Gastrocnemius medialis (tissue), 4 donors: ENCODE results near the gene PIP4K2A. TPM values are rescaled to one million over a fixed set of nuclear protein-coding genes. Genes with fewer than 3 reads are reported as not detected.
"Not testable (repeated sequence)": the region's sequence is repeated elsewhere in the genome, so short reads cannot be mapped to it uniquely, and the experiment has no call there.

Experiments
- ATAC-seq, 2 donors: fragments of 150-250 bp; one replicate each; pipeline ENCODE4 v1.9.1; 2016
- DNase-seq, 2 donors: peaks; one replicate each; pipeline ENCODE4 v3.0.0-alpha.2; 2019
- H3K27ac ChIP-seq, 4 donors: fragments of 200-600 bp; sonication (generic); 1 replicate in 1 of 4; 2 replicates in 3 of 4; pipeline ENCODE4 v1.5.1; 2016 to 2018; ENCODE audit warnings: mild to moderate bottlenecking in 2 of 4, moderate library complexity in 1 of 4
- H3K27me3 ChIP-seq, 3 donors: fragments of 200-600 bp; sonication (generic) in 2 of 3; 1 replicate in 1 of 3; 2 replicates in 2 of 3; pipeline versions ENCODE4 v1.5.1 to v1.6.0; 2016 to 2019; ENCODE audit warnings: mild to moderate bottlenecking in 1 of 3, moderate library complexity in 1 of 3
- H3K36me3 ChIP-seq, 2 donors: fragments of 200-600 bp; sonication (generic) in 1 of 2; one replicate each; pipeline ENCODE4 v1.5.1; 2017 to 2018
- H3K4me1 ChIP-seq, 2 donors: fragments of 200-600 bp; sonication (generic) in 1 of 2; one replicate each; pipeline ENCODE4 v1.5.1; 2016 to 2017; ENCODE audit warnings: mild to moderate bottlenecking in 2 of 2
- H3K4me3 ChIP-seq, 4 donors: fragments of 200-600 bp; sonication (generic) in 3 of 4; 1 replicate in 1 of 4; 2 replicates in 3 of 4; pipeline ENCODE4 v1.5.1; 2016 to 2019; ENCODE audit warnings: mild to moderate bottlenecking in 2 of 4
- H3K9me3 ChIP-seq, 3 donors: fragments of 200-600 bp; sonication (generic) in 2 of 3; 1 replicate in 1 of 3; 2 replicates in 2 of 3; pipeline ENCODE4 v1.5.1; 2016 to 2019
- POLR2A ChIP-seq, 2 donors: fragments of 450-650 bp; IDR thresholded peaks; one replicate each; pipeline ENCODE4 v1.6.1; 2017; ENCODE audit warnings: antibody characterized with exemption in 2 of 2, mild to moderate bottlenecking in 2 of 2, moderate library complexity in 2 of 2
- in situ Hi-C, 4 donors: fragments of 200-750 bp; cut with MboI; loops; one replicate each; pipeline versions ENCODE4 v1.15.0 to v1.8.0; 2017; ENCODE audit warnings: low sequenced_read_pairs in 4 of 4
- intact Hi-C: fragments of 100-400 bp; cut with DNase I; formaldehyde crosslinking; loops from one replicate; pipeline ENCODE4 v1.15.1; 2023; ENCODE audit warnings: low total_unique reads
- total RNA-seq, 4 donors: library from RNA; depleted of rRNA; stranded (reverse); fragments of >200 nt; gene quantifications; one replicate each; pipeline versions ENCODE4 v1.1.0 to v1.2.3, GENCODE V29; 2016
- TF ChIP-seq, protein P1 (sequence below), 5 experiments: fragments of 450-650 bp in 3 of 5; fragments of 200-600 bp in 2 of 5; sonication (generic) in 2 of 5; IDR thresholded peaks in 4 of 5; conservative IDR thresholded peaks in 1 of 5; 1 replicate in 4 of 5; 2 replicates in 1 of 5; pipeline ENCODE4 v1.5.1; 2016 to 2019; ENCODE audit warnings: antibody characterized with exemption in 5 of 5, mild to moderate bottlenecking in 3 of 5, moderate library complexity in 3 of 5

The PIP4K2A gene
- total RNA-seq, 4 donors from 2014 or later: 3.9 to 7.5 (median 4.7) TPM

DNA sequence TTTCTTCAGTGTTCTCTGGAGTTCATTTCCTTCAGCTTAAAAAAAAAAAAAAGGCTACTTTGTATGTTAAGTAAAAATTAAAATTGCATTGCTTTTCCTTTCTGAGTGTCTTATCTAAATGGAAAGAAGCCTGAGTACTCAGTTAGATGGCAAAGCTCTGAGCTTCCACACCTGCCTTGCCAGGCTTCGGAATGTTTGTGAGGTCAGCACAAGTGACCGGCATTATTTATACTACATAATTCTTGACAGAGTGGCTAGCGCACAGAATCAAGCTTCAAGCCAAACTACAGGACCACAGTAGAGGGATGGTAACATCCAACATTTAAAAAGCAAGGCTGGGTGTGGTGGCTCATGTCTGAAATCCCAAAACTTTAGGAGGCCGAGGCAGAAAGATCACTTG lies 17.3 kb downstream of the PIP4K2A start:
- Histone ChIP-seq H3K27me3 (no peaks in the 10 kb centered on the region), H3K9me3 (no peaks in the 10 kb centered on the region), H3K27ac (no peak overlapping the region), H3K36me3 (no peaks in the 10 kb centered on the region), H3K4me1 (no peaks in the 10 kb centered on the region), H3K4me3 (no peak overlapping the region)
- TF ChIP-seq POLR2A (IDR thresholded peaks at IDR 0.05): no peak
- TF ChIP-seq, protein P1, sequence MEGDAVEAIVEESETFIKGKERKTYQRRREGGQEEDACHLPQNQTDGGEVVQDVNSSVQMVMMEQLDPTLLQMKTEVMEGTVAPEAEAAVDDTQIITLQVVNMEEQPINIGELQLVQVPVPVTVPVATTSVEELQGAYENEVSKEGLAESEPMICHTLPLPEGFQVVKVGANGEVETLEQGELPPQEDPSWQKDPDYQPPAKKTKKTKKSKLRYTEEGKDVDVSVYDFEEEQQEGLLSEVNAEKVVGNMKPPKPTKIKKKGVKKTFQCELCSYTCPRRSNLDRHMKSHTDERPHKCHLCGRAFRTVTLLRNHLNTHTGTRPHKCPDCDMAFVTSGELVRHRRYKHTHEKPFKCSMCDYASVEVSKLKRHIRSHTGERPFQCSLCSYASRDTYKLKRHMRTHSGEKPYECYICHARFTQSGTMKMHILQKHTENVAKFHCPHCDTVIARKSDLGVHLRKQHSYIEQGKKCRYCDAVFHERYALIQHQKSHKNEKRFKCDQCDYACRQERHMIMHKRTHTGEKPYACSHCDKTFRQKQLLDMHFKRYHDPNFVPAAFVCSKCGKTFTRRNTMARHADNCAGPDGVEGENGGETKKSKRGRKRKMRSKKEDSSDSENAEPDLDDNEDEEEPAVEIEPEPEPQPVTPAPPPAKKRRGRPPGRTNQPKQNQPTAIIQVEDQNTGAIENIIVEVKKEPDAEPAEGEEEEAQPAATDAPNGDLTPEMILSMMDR (IDR thresholded peaks at IDR 0.05 in 4 of 5, conservative IDR thresholded peaks at IDR 0.05 in 1 of 5): no peak
- DNase-seq: no peak
- in situ Hi-C loops: no loop called here
- intact Hi-C loops: no loop called here
- no peak for ATAC-seq

DNA sequence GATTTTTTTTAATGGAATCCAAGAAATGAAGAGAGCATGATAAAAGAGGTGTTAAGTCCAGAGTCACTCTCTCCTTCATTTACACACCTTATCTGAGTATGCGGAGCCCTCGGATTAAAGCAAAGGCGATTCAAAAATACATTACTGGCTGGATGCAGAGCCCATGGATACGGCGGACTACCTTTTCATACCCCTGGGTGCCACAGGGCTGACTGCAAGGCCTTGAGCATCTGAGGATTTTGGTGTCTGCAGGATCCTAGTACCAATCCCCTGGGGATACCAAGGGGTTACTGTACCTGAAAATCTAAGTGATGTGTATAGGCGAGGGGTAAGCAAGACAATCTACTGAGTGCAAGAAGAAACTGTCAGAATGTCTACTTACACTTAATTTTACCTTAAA lies 20.5 kb downstream of the PIP4K2A start:
- no peaks in the 10 kb centered on the region for H3K4me1 ChIP-seq
- no peaks in the 10 kb centered on the region for H3K9me3 ChIP-seq
- no peak for ATAC-seq
- intact Hi-C loops: no loop called here
- H3K4me3 ChIP-seq: no peak overlapping the region
- TF ChIP-seq, protein P1 (IDR thresholded peaks at IDR 0.05 in 4 of 5, conservative IDR thresholded peaks at IDR 0.05 in 1 of 5): no peak
- TF ChIP-seq POLR2A (IDR thresholded peaks at IDR 0.05): no peak
- in situ Hi-C loops: no loop called here
- no peaks in the 10 kb centered on the region for H3K27me3 ChIP-seq
- no peaks in the 10 kb centered on the region for H3K36me3 ChIP-seq
- no peak overlapping the region for H3K27ac ChIP-seq
- DNase-seq: no peak

DNA sequence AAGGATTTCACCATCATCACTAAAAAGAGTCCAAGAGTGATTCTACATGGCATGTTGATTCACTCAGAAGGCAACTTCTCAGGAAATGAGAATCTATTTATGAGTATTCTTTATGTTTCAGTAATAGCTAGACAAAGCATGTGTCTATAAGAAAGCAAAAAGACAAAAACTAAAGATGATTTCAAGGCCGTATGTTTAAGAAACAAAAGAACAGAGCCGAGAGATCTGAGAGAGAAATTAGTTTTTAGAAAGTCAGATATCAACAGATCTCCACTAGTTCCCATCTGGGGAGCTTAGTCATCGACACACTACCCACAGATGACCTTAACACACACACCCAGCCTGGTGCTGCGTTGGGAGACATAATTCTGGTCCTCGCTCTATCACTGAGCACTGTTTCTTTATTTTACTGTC lies 21.0 kb downstream of the PIP4K2A start:
- H3K27ac ChIP-seq: no peak overlapping the region
- H3K27me3 ChIP-seq: no peaks in the 10 kb centered on the region
- ATAC-seq: no peak
- no peaks in the 10 kb centered on the region for H3K9me3 ChIP-seq
- in situ Hi-C loops (no loop called here), intact Hi-C loops (no loop called here)
- H3K36me3 ChIP-seq: no peaks in the 10 kb centered on the region
- no peaks in the 10 kb centered on the region for H3K4me1 ChIP-seq
- no peak overlapping the region for H3K4me3 ChIP-seq
- TF ChIP-seq, protein P1 (IDR thresholded peaks at IDR 0.05 in 4 of 5, conservative IDR thresholded peaks at IDR 0.05 in 1 of 5): no peak
- no peak for TF ChIP-seq POLR2A (IDR thresholded peaks at IDR 0.05)
- DNase-seq: no peak

DNA sequence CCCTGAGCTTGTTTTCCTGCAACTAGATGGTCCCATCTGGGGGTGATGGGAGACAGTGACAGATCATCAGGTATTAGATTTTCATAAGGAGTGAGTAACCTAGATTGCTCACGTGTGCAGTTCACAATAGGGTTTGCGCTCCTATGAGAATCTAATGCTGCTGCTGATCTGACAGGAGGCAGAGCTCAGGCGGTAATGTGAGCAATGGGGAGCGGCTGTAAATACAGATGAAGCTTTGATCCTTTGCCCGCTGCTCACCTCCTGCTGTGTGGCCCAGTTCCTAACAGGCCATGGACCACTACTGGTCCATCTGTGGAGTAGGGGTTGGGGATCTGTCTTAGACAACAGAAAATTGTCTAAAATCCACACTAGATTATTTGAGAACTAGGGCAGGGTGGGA lies 22.3 kb downstream of the PIP4K2A start:
- H3K4me3 ChIP-seq, H3K27me3 ChIP-seq, H3K9me3 ChIP-seq, H3K4me1 ChIP-seq, ATAC-seq, H3K27ac ChIP-seq, DNase-seq, in situ Hi-C loops, H3K36me3 ChIP-seq, intact Hi-C loops: not testable (repeated sequence)

DNA sequence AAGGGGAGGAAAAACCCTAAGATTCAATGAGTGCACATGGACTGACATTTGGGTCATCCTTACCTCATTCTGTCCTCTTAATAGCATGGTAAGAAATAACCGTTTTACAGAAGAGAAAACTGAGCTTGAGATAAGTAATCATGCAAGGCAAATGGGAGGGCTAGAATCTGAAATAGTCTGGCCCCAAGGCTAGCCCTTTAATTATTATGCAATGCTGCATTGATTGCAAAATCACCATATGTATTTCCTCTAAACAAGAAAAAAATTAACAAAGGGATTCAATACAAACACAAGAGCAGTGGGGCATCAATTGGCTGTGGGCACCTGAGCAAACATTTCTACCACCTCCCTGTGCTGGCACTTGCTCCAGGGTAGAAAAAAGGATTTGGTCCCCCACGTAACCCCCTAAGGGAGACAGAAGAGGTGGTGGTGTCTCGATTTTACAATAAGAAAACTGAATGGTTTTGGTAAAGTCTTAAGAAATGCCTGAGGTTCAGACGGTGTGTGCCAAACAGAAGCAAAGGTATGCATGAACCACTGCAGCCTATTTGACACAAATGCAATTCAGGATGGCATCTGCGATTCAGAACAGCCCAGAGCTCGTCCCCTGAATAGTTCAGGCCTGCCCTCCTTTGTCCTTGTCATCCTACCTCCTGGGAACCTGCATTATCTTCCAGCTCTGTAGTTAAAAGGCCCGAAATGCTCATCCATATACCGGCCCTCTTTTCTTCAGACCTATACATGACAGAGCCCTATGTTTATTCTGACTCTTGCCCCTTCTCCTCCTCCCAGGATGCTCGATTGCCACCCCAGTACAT lies 23.6 kb downstream of the PIP4K2A start:
- Histone ChIP-seq H3K27me3 (no peaks in the 10 kb centered on the region), H3K9me3 (no peaks in the 10 kb centered on the region), H3K4me3 (no peak overlapping the region), H3K27ac (no peak overlapping the region), H3K4me1 (no peaks in the 10 kb centered on the region), H3K36me3 (no peaks in the 10 kb centered on the region)
- in situ Hi-C loops (no loop called here), intact Hi-C loops (no loop called here)
- DNase-seq: no peak
- no peak for ATAC-seq
- no peak for TF ChIP-seq POLR2A (IDR thresholded peaks at IDR 0.05)
- TF ChIP-seq, protein P1 (IDR thresholded peaks at IDR 0.05 in 4 of 5, conservative IDR thresholded peaks at IDR 0.05 in 1 of 5): no peak
